DOHH2 (cell line): ENCODE data around the gene KIF21B.

Experiments used
- CTCF ChIP-seq: fragments of 200-600 bp; sonication (generic); IDR thresholded peaks from one replicate; pipeline ENCODE4 v1.5.1; 2014; ENCODE audit warnings: antibody characterized with exemption, mild to moderate bottlenecking, low read depth, low read length; ENCODE audit not compliant: poor library complexity, severe bottlenecking
- EZH2phosphoT487 ChIP-seq: fragments of 200-600 bp; sonication (generic); IDR thresholded peaks from 2 replicates; pipeline ENCODE4 v1.6.1; 2017; ENCODE audit warnings: borderline replicate concordance, mild to moderate bottlenecking, antibody characterized with exemption, low read length, moderate library complexity, mixed read lengths

GRCh38 chr1:201017828-201018163 lies 5.7 kb downstream of the KIF21B start:
- no peak for TF ChIP-seq CTCF
- no peak for TF ChIP-seq EZH2phosphoT487
